GM12873 (cell line): ENCODE data around the gene FKBP1C.
A peak's percentile ranks its signal among the peaks of the same experiment; 100 is the strongest.

ENCODE experiments used
- CTCF ChIP-seq: IDR thresholded peaks from 2 replicates; pipeline ENCODE4 v1.5.1; 2012; ENCODE audit warnings: low read depth, mild to moderate bottlenecking, moderate library complexity, low read length, control low read depth; ENCODE audit not compliant: insufficient read depth; ENCODE audit errors: missing control alignments

Gene FKBP1C

GRCh38 chr6:63197741-63198140 lies 13.5 kb upstream of the FKBP1C start:
- no peak for TF ChIP-seq CTCF

GRCh38 chr6:63213325-63213724 lies 2.1 kb downstream of the FKBP1C start:
- TF ChIP-seq CTCF: no peak

GRCh38 chr6:63214816-63215215 lies 3.5 kb downstream of the FKBP1C start:
- no peak for TF ChIP-seq CTCF

- no peak for TF ChIP-seq CTCF
These were observed 12.9 kb downstream of the FKBP1C start for GRCh38 chr6:63224179-63224578.

GRCh38 chr6:63236398-63236817 lies 25.1 kb downstream of the FKBP1C start:
- no peak for TF ChIP-seq CTCF

GRCh38 chr6:63245420-63245819 lies 34.2 kb downstream of the FKBP1C start:
- no peak for TF ChIP-seq CTCF

- TF ChIP-seq CTCF: peak; percentile 37
These were observed 34.6 kb downstream of the FKBP1C start for GRCh38 chr6:63245909-63246308.
